Lung (tissue), 12 donors: ENCODE measurements around the gene CEP131. TPM values are rescaled to one million over a fixed set of nuclear protein-coding genes. Genes with fewer than 3 reads are reported as not detected.

Experiments
- ATAC-seq: fragments of 200-7000 bp; cut with Tn5 transposase; one replicate; pipeline ENCODE4 v1.9.1; 2020; ENCODE audit warnings: moderate number of reproducible peaks; ENCODE audit not compliant: insufficient read depth, low FRiP score
- DNase-seq, 3 donors: peaks; one replicate each; pipeline ENCODE4 v3.0.0-alpha.2; 2013 to 2017
- H3K27ac ChIP-seq, 2 donors: one replicate each; pipeline ENCODE4 v1.5.1; 2013; ENCODE audit warnings: mild to moderate bottlenecking in 2 of 2, moderate library complexity in 2 of 2, control low read depth in 1 of 2, inconsistent platforms in 1 of 2, low read depth in 1 of 2, low read length in 1 of 2
- H3K27me3 ChIP-seq, 3 donors: one replicate each; pipeline ENCODE4 v1.5.1; 2013; ENCODE audit warnings: low read length in 2 of 3; ENCODE audit not compliant: control insufficient read depth in 3 of 3, insufficient read depth in 3 of 3
- H3K36me3 ChIP-seq, 4 donors: one replicate each; pipeline ENCODE4 v1.5.1; 2013; ENCODE audit warnings: low read length in 4 of 4, mild to moderate bottlenecking in 1 of 4, moderate library complexity in 1 of 4; ENCODE audit not compliant: control insufficient read depth in 4 of 4, insufficient read depth in 4 of 4
- H3K4me1 ChIP-seq, 5 donors: one replicate each; pipeline ENCODE4 v1.5.1; 2013; ENCODE audit warnings: low read length in 5 of 5, mild to moderate bottlenecking in 2 of 5, moderate library complexity in 1 of 5; ENCODE audit not compliant: control insufficient read depth in 5 of 5, insufficient read depth in 5 of 5
- H3K4me3 ChIP-seq: one replicate; pipeline ENCODE4 v1.5.1; 2013; ENCODE audit warnings: mild to moderate bottlenecking, control low read depth, moderate library complexity
- H3K9ac ChIP-seq, 2 donors: one replicate each; pipeline ENCODE4 v1.5.1; 2013; ENCODE audit warnings: low read length in 2 of 2, control low read depth in 1 of 2; ENCODE audit not compliant: insufficient read depth in 1 of 2
- H3K9me3 ChIP-seq, 4 donors: one replicate each; pipeline ENCODE4 v1.5.1; 2013; ENCODE audit warnings: low read length in 3 of 4, mild to moderate bottlenecking in 1 of 4, moderate library complexity in 1 of 4; ENCODE audit not compliant: control insufficient read depth in 4 of 4, insufficient read depth in 3 of 4
- CTCF ChIP-seq: IDR thresholded peaks from 2 replicates; pipeline ENCODE4 v1.5.1; 2012; ENCODE audit warnings: mild to moderate bottlenecking; ENCODE audit errors: control extremely low read depth, extremely low read depth
- WGBS, 2 donors: extraction: QIAGEN DNeasy Blood & Tissue Kit; methylation state at CpG; one replicate each; pipeline ENCODE4 v1.1.7; 2013; 5-methylcytosine and 5-hydroxymethylcytosine counted together
- polyA plus RNA-seq, 2 donors: library from polyadenylated mRNA; stranded (reverse); fragments of 200-250 nt; gene quantifications; one replicate each; pipeline ENCODE4 v1.2.1, GENCODE V29; 2013
- total RNA-seq, 2 donors: library from RNA; depleted of rRNA in 1 of 2; stranded (reverse); fragments of >200 nt in 1 of 2; gene quantifications; one replicate each; pipeline ENCODE4 v1.2.1, GENCODE V29; 2014 to 2021
- donor health status: control.
- donor health status: control.
- donor health status: Bipolar disorder and iron deficiency.
- donor health status: healthy.
- donor health status: DM: yes; HTN: yes; CAD: no.

CEP131 gene
- total and polyA plus RNA-seq, 4 donors: 7.0 to 14.5 (median 10.9) TPM

GRCh38 chr17:81208651-81209050, 14.1 kb downstream of the CEP131 start:
- TF ChIP-seq CTCF: no peak
- 95 to 100% methylated on average over 7 to 10 of the region's 10 CpGs for whole genome bisulfite sequencing, 2 donors
- no peak overlapping the region for H3K4me3 ChIP-seq
- ATAC-seq: no peak
- no peaks in the 10 kb centered on the region for H3K27me3 ChIP-seq
- no peak overlapping the region for H3K9ac ChIP-seq
- DNase-seq: no peak
- H3K4me1 ChIP-seq: no peaks in the 10 kb centered on the region
- peaks cover 0 to 15% (median 1%) of the 10 kb centered on the region in 4 donors for H3K36me3 ChIP-seq
- H3K27ac ChIP-seq: no peak overlapping the region
- no peaks in the 10 kb centered on the region for H3K9me3 ChIP-seq

GRCh38 chr17:81207610-81208581, 14.9 kb downstream of the CEP131 start:
- TF ChIP-seq CTCF: no peak
- Histone ChIP-seq H3K27ac (no peak overlapping the region), H3K4me3 (no peak overlapping the region), H3K27me3 (no peaks in the 10 kb centered on the region), H3K36me3 (peaks cover 0 to 19% (median 1%) of the 10 kb centered on the region in 4 donors), H3K4me1 (no peaks in the 10 kb centered on the region), H3K9ac (no peak overlapping the region), H3K9me3 (no peaks in the 10 kb centered on the region)
- WGBS, 2 donors: 79 to 85% methylated on average over 21 of the region's 21 CpGs
- ATAC-seq (no peak), DNase-seq (no peak)

GRCh38 chr17:81206657-81207056, 16.1 kb downstream of the CEP131 start:
- Histone ChIP-seq H3K4me3 (no peak overlapping the region), H3K9ac (no peak overlapping the region), H3K36me3 (peaks cover 0 to 22% (median 1%) of the 10 kb centered on the region in 4 donors), H3K9me3 (no peaks in the 10 kb centered on the region), H3K4me1 (no peaks in the 10 kb centered on the region), H3K27ac (no peak overlapping the region), H3K27me3 (no peaks in the 10 kb centered on the region)
- WGBS, 2 donors: 94 to 95% methylated on average over 12 of the region's 12 CpGs
- DNase-seq (no peak), ATAC-seq (no peak)
- no peak for TF ChIP-seq CTCF
